ENCODE measurements around the gene ANKS6.

Gene ANKS6

GRCh38 chr9:98790842-98791607 is 5.3 kb downstream of the ANKS6 start:
- peaks cover 17% of the 10 kb centered on the region for H3K4me1 Mint-ChIP-seq (ENCODE audit: low read depth)
- H3K4me3 Mint-ChIP-seq: no peak overlapping the region
- peaks cover 18% of the 10 kb centered on the region for H3K27me3 Mint-ChIP-seq (ENCODE audit: low read depth)
- no peaks in the 10 kb centered on the region for H3K9me3 Mint-ChIP-seq
- H3K27ac Mint-ChIP-seq: no peak overlapping the region
- no peaks in the 10 kb centered on the region for H3K36me3 Mint-ChIP-seq (ENCODE audit: low read depth)

DNA sequence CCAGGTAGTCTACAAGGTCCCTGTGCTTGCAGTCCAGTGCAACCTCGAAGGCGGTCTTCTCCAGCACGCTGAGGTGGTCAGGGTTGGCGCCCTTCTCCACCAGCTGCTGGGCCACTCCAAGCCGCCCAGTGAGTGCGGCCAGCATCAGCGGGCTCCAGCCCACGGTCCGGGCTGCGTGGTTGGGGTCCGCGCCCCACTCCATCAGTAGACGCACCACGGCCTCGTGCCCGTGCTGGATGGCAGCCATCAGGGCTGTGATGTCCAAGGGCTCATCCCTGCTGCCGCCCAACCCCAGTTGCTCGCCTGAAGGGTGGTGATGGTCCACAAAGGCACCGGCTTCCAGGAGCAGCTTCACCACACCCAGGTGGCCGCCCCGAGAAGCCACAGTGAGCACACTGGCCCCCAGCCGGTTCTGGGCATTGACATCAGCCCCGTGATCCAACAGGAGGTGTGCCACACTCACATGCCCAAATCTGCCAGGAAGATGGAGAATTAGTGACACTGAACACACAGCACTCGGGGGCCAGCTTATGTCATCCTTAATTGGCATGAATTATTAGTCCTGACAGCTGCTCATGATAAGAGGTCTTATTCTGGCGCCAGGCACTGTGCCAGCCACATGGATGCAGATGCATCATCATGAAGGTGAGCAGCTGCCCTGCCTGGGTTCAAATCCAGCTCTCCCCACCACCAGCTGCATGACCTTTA is 6.1 kb downstream of the ANKS6 start:
- peaks cover 11% of the 10 kb centered on the region for H3K4me1 Mint-ChIP-seq (ENCODE audit: low read depth)
- H3K9me3 Mint-ChIP-seq: no peaks in the 10 kb centered on the region
- no peak overlapping the region for H3K27ac Mint-ChIP-seq
- H3K27me3 Mint-ChIP-seq (ENCODE audit: low read depth): peaks cover 12% of the 10 kb centered on the region
- no peaks in the 10 kb centered on the region for H3K36me3 Mint-ChIP-seq (ENCODE audit: low read depth)
- no peak overlapping the region for H3K4me3 Mint-ChIP-seq

DNA sequence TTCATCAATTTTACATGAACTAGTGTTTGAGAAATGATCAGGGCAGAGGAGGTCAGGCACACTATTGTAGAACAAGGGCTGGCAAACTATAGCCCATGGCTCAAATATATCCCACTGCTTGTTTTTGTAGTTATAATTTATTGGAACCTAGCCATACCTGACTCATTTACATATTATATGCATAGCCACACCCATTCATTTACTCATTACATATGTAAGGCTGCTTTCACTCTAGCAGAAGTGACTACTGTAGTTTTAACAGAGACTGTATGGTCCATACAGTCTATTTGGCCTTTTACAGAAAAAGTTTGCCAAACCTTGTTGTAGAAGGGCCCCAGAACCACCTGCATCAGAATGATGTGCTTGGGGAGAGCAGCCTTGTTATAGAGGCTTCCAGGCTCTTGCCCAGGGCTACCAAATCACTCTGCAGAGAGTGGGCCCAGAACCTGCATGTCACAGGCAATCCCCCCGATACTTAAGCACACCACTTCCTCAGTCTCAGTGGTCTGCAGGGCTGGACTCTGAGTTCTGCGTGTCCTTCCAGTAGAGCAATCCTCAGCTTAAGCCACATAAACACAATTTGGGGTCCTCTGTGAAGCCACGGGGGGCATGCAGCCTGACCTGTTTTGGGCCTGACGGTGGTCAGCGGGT is 6.7 kb downstream of the ANKS6 start:
- H3K4me1 Mint-ChIP-seq (ENCODE audit: low read depth): peaks cover 8% of the 10 kb centered on the region
- no peaks in the 10 kb centered on the region for H3K36me3 Mint-ChIP-seq (ENCODE audit: low read depth)
- H3K27ac Mint-ChIP-seq: no peak overlapping the region
- peaks cover 5% of the 10 kb centered on the region for H3K27me3 Mint-ChIP-seq (ENCODE audit: low read depth)
- no peak overlapping the region for H3K4me3 Mint-ChIP-seq
- no peaks in the 10 kb centered on the region for H3K9me3 Mint-ChIP-seq

DNA sequence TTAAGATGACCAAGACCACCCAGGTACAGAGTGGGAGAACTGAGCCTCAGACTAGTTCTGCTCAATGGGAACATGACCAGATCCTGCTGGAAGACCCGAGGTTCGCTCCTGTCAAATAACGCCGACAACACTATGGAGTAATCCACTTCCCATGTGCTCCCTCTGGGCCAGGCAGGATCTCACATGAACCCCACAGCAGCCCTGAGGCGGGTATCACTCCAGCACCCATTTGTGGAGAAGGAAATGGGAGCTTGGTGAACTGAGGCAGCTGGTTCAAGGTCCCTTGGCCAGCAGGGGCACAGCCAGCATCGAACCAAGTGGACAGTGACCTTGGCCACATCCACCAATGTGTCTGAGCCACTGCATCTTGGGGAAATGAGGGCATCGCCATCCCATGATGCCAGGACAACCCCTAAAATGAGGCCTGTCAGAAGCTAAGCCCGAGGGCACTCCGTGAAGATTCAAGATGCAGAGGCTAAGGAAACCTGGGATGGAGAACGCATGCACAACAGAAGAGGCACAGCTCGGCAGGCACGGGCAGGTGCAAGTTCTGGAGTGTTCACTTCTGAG is 8.5 kb downstream of the ANKS6 start:
- H3K27me3 Mint-ChIP-seq (ENCODE audit: low read depth): no peaks in the 10 kb centered on the region
- no peak overlapping the region for H3K27ac Mint-ChIP-seq
- H3K36me3 Mint-ChIP-seq (ENCODE audit: low read depth): no peaks in the 10 kb centered on the region
- no peak overlapping the region for H3K4me3 Mint-ChIP-seq
- no peaks in the 10 kb centered on the region for H3K9me3 Mint-ChIP-seq
- peaks cover 8% of the 10 kb centered on the region for H3K4me1 Mint-ChIP-seq (ENCODE audit: low read depth)

DNA sequence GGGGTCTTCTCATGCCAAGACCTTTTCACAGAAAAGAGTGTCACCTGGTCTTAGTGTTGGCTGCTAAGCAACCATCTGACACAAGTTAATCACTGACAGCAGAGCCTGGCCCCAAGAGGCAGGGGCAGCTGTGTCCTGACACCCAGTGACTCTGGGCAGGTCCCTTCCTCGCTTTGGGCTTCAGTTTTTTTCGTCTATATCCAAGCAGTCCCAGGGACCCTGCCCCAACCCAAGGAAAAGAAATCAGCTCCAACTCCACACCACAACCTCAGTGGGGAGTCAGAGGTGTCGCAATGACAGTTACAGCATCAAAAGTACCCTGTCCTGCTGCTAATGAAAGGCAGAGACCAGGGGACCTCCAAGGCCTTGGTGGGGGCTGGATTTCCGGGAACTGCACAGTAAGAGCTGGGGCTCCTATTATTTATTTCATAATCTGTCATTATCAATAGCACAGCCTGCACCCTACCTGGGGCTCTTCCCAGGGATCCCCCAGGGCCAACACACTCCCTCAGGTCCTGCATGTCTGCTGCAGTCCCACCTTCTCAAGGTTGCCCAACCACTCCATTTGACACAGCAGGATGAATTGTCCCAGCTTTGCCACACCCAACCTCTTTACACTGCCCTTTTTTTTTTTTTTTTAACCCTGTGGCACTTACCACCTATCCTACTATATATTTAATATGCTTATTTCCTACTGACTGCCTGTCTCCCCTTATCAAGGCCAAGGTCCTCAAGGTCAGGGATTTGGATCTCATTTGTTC is 9.4 kb downstream of the ANKS6 start:
- Mint-ChIP-seq H3K36me3 (ENCODE audit: low read depth) (no peaks in the 10 kb centered on the region), H3K4me1 (ENCODE audit: low read depth) (peaks cover 4% of the 10 kb centered on the region), H3K9me3 (no peaks in the 10 kb centered on the region), H3K27ac (no peak overlapping the region), H3K4me3 (no peak overlapping the region), H3K27me3 (ENCODE audit: low read depth) (no peaks in the 10 kb centered on the region)

DNA sequence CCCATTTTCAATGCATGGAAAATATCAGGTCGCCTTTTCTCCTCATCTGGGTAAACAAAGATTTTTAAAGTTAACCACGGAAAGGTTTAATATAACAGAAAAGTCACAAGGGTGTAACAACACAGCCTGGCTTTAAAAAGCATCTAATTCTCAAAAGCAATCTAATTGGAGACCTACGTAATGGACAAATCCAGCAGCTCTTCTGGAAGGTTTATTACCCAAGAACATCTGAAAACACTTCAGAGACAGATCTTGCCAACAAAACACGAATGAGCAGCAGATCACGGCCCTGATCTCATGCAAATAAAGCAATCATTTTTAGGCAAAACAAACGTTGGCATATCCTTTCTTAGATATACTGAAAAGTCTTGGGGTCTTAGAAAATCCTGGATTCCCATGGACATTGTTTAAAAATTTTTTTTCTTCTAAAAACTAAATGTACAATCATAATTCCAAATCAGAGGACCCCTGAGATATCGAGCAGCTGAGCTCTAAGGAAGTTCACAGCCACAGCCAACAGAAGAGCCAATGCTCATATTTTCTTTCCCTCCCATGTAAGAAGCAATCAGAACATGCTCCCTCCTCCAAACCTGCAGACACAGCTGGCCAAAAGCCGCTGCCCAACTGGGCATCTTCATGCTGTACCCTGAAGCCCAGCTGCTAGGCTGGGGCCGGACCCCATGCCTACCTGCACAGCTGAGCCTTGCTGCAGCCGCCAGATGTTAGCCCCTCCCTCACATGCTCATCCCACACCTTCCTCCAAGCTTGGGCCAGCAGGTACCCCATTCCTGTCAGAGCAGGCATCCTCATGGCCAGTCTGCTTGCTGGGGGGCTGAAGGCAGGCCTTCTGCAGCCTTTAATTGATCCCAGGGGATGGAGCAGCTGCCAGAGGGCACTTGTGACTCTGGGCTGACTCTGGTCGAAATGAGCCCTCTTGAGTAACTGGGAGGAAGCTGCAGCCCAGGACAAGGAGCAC is 11.2 kb downstream of the ANKS6 start:
- Mint-ChIP-seq H3K36me3 (ENCODE audit: low read depth) (no peaks in the 10 kb centered on the region), H3K4me3 (no peak overlapping the region), H3K9me3 (no peaks in the 10 kb centered on the region), H3K4me1 (ENCODE audit: low read depth) (no peaks in the 10 kb centered on the region), H3K27me3 (ENCODE audit: low read depth) (no peaks in the 10 kb centered on the region), H3K27ac (no peak overlapping the region)

DNA sequence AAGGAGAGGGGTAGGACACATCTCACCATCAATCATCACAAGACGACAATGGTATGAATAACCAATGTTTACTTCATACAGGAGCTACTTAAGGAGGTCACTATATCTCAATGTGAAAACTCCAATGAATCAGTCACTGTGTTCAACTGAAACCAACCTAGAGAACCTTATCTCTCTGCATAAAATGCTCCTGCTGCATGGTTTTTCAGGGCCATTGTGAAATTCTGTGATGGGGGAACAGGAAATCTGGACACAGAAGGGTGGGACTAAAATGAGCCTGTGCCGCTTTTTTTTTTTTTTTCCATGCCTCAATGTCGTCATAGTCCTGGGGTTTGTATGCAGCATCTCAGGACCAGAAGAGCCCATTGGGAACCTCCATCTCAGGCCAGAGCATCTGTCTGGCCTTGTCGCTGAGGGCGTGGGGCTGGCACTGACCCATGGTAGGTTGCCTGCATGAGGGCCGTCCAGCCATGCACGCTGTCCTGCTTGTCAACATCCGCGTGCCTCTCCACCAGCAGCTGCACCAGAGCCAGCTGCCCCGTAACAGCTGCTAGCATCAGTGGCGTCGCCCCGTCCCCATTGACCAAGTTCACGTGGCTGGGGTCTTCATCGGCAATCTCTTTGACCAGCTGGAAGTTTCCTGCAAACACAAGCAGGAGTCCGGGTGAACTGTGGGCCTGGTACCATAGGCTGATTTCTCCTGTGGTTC is 12.7 kb downstream of the ANKS6 start:
- H3K4me1 Mint-ChIP-seq (ENCODE audit: low read depth): no peaks in the 10 kb centered on the region
- H3K27me3 Mint-ChIP-seq (ENCODE audit: low read depth): no peaks in the 10 kb centered on the region
- no peak overlapping the region for H3K27ac Mint-ChIP-seq
- H3K36me3 Mint-ChIP-seq (ENCODE audit: low read depth): no peaks in the 10 kb centered on the region
- no peaks in the 10 kb centered on the region for H3K9me3 Mint-ChIP-seq
- H3K4me3 Mint-ChIP-seq: no peak overlapping the region

- Mint-ChIP-seq H3K9me3 (no peaks in the 10 kb centered on the region), H3K4me3 (no peak overlapping the region), H3K4me1 (ENCODE audit: low read depth) (no peaks in the 10 kb centered on the region), H3K27me3 (ENCODE audit: low read depth) (no peaks in the 10 kb centered on the region), H3K27ac (no peak overlapping the region), H3K36me3 (ENCODE audit: low read depth) (no peaks in the 10 kb centered on the region)
Observed at GRCh38 chr9:98781588-98782383, 14.6 kb downstream of the ANKS6 start.

DNA sequence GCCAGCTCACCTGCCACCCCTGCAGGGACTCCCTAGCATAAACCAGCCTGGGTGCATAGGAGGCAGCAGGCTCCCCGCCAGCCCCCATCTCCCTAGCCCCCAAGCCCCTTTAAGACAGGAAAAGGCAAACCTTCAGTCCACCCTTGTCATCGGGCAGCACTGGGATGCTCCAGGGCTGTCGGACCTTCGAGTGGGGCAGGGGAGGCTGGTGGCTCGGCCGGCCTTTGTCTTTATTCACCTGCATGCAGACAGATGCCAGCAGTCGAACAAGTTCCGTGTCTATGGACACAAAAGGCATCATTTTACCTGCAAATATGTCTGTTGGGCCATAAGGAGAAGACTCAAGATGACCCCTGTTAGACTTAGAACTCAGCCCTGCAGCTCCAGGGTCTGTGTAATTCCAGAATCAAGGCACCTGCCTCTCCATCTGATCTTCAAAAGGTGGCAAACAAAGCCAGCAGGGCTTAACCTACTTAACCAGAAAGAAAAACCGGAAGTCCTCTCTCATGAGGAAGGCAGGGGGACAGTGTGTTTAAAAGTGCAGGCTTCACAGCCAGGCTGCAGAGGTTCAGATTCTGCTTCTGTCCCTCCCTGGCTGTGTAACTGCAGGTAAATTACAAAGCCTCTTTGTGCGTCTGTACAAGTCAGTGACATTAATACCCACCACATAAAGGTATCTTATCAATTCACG is 16.2 kb downstream of the ANKS6 start:
- H3K9me3 Mint-ChIP-seq: no peaks in the 10 kb centered on the region

GRCh38 chr9:98778711-98779530 is 17.4 kb downstream of the ANKS6 start:
- no peak overlapping the region for H3K4me3 Mint-ChIP-seq
- H3K27me3 Mint-ChIP-seq (ENCODE audit: low read depth): no peaks in the 10 kb centered on the region
- H3K27ac Mint-ChIP-seq: no peak overlapping the region
- no peaks in the 10 kb centered on the region for H3K4me1 Mint-ChIP-seq (ENCODE audit: low read depth)
- no peaks in the 10 kb centered on the region for H3K9me3 Mint-ChIP-seq
- no peaks in the 10 kb centered on the region for H3K36me3 Mint-ChIP-seq (ENCODE audit: low read depth)

More for the DNA sequence above, 16.2 kb downstream of the ANKS6 start:
- no peaks in the 10 kb centered on the region for H3K27me3 Mint-ChIP-seq (ENCODE audit: low read depth)
- no peaks in the 10 kb centered on the region for H3K36me3 Mint-ChIP-seq (ENCODE audit: low read depth)
- H3K4me3 Mint-ChIP-seq: no peak overlapping the region
- H3K4me1 Mint-ChIP-seq (ENCODE audit: low read depth): no peaks in the 10 kb centered on the region
- no peak overlapping the region for H3K27ac Mint-ChIP-seq

DNA sequence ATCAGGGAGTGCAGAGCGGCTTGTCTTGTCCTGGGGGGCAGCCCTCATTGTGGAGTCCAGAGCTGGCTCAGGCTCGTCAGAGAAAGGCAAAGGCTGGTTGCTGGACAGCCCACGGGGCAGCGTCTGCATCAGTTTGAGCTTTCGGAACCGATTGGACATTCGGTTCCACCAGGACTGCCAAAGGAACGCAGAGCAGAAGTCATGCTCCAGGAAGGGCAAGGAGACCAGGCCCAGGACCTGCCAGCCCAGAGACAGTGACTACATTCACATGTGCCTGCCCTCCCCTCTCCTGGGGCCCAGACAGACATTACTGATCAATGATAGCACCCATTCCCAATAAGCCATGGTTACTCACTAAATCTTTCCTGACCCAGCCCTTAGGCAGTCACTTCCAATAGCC is 18.1 kb downstream of the ANKS6 start:
- Mint-ChIP-seq H3K27ac (no peak overlapping the region), H3K4me1 (ENCODE audit: low read depth) (no peaks in the 10 kb centered on the region), H3K36me3 (ENCODE audit: low read depth) (no peaks in the 10 kb centered on the region), H3K9me3 (no peaks in the 10 kb centered on the region), H3K4me3 (no peak overlapping the region), H3K27me3 (ENCODE audit: low read depth) (no peaks in the 10 kb centered on the region)
